AG10803 (cell line): ENCODE measurements around the gene ARHGAP19.

Experiments
- DNase-seq: peaks from one replicate; pipeline ENCODE4 v3.0.0; 2010; ENCODE audit warnings: low read depth
- H3K4me3 ChIP-seq: 2 replicates; pipeline ENCODE4 v1.5.1; 2011; ENCODE audit warnings: mild to moderate bottlenecking, low read length, control low read depth
- TF ChIP-seq, protein P1 (sequence below): conservative IDR thresholded peaks from 2 replicates; pipeline ENCODE4 v1.5.1; 2011; ENCODE audit warnings: mild to moderate bottlenecking, low read length, control low read depth, inconsistent platforms

Gene ARHGAP19

GRCh38 chr10:97238855-97239254 is 53.6 kb downstream of the ARHGAP19 start:
- TF ChIP-seq, protein P1, sequence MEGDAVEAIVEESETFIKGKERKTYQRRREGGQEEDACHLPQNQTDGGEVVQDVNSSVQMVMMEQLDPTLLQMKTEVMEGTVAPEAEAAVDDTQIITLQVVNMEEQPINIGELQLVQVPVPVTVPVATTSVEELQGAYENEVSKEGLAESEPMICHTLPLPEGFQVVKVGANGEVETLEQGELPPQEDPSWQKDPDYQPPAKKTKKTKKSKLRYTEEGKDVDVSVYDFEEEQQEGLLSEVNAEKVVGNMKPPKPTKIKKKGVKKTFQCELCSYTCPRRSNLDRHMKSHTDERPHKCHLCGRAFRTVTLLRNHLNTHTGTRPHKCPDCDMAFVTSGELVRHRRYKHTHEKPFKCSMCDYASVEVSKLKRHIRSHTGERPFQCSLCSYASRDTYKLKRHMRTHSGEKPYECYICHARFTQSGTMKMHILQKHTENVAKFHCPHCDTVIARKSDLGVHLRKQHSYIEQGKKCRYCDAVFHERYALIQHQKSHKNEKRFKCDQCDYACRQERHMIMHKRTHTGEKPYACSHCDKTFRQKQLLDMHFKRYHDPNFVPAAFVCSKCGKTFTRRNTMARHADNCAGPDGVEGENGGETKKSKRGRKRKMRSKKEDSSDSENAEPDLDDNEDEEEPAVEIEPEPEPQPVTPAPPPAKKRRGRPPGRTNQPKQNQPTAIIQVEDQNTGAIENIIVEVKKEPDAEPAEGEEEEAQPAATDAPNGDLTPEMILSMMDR, result no peak
- H3K4me3 ChIP-seq, result no peak overlapping the region
- DNase-seq, result no peak

- TF ChIP-seq, protein P1, result no peak
- no peak overlapping the region for H3K4me3 ChIP-seq
- DNase-seq, result no peak
Observed at GRCh38 chr10:97235353-97235752, 57.1 kb downstream of the ARHGAP19 start.

DNA sequence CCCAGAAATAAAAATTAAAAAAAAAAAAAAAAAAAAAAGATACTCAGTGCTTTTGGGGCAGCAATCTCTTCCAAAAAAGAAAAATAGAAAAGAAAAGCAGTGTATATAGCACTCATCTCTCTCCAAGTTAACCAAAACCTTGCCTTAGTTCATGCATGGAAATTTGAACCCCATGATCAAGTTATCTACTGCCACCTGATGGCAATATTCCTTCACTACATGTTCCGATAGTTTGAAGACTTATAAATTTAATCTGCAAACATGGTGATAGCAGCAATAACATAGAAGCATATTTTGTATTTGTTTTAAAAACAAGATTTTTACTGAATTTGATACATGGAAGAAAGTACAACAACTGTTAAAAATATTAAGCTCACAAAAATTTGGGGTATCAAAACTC is 58.0 kb downstream of the ARHGAP19 start:
- H3K4me3 ChIP-seq, result no peak overlapping the region
- TF ChIP-seq, protein P1, result peak; percentile 74
- peak; percentile 59 for DNase-seq

- TF ChIP-seq, protein P1, result no peak
- no peak overlapping the region for H3K4me3 ChIP-seq
- DNase-seq, result peak; percentile 10
Observed at GRCh38 chr10:97230146-97230545, 62.3 kb downstream of the ARHGAP19 start.

- TF ChIP-seq, protein P1, result no peak
- no peak for DNase-seq
- no peak overlapping the region for H3K4me3 ChIP-seq
Observed at GRCh38 chr10:97229322-97230015, 63.0 kb downstream of the ARHGAP19 start.

DNA sequence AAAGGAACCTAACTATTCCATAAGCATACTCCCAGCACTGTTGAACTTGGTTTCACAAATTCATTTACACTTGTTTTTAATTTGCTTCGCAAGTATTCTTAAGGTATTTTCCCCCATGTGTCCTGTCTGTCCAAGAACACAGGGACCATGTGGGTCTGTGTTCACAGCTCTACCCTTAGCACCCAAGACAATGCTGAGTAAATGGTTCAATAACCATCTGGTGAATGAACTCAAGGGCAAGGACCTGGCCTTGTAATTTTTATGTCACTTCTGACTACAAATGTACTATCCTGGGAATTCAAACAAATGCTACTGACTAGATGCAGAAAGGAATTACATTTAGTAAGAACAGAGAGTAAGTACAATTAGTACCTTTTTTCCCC is 63.7 kb downstream of the ARHGAP19 start:
- no peak for DNase-seq
- no peak overlapping the region for H3K4me3 ChIP-seq
- TF ChIP-seq, protein P1, result no peak

DNA sequence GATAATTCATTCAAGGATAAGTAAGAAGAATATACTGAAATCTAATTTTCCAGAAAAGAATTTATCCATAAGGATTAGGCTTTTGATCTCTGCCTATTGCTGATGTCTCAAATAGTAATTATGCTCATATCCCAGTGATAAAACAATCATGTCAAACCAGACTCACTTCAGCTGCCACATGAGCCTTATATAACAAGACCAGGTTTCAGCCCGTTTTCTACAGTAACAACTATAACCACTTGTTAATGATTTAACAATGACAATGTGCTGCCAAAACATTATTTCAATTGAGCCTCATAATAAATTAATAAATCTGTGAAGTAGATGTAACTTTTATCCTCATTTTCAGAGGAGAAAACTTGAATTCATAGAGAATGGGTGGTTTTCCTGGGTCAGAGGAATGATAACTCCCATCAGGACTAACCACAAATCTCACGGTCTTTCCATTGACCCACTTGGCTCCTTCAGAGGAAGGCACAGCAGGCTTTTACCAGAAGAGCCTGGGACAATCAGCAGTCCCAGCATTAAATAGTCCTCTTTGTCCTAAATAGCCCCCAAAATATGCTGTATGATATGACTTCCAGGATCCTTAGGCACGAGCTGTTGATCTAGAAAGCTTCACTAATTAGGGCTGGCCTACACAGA is 64.2 kb downstream of the ARHGAP19 start:
- no peak overlapping the region for H3K4me3 ChIP-seq
- TF ChIP-seq, protein P1, result no peak
- no peak for DNase-seq
